Activated naive CD8-positive, alpha-beta T cell treated with anti-CD3 and anti-CD28 coated beads for 36 hours (primary cell): ENCODE data around the gene TMEM11. TPM values are rescaled to one million over a fixed set of nuclear protein-coding genes. Genes with fewer than 3 reads are reported as not detected.

ENCODE experiments used
- total RNA-seq, 2 experiments: library from RNA; stranded (reverse); gene quantifications; one replicate each; pipeline ENCODE4 v1.2.3, GENCODE V29; 2021

Gene TMEM11
- total RNA-seq, 2 experiments from 2014 or later = 28.3 to 29.8 TPM

Other genes with a start within 250 kb of the TMEM11 start
- 100 to 1,000 TPM; 178 to 183 TPM for gene USP22, start 171.2 kb downstream of the TMEM11 start, total RNA-seq
- gene DHRS7B, start 87.2 kb downstream of the TMEM11 start, total RNA-seq = 10 to 100 TPM; 19.2 to 20.3 TPM
- gene NATD1, start 39.2 kb upstream of the TMEM11 start, total RNA-seq = 1 to 10 TPM in 1 of 2 experiments, under 1 TPM in 1; 0.90 to 1.1 TPM
- 100 to 1,000 TPM; 136 to 139 TPM for gene MAP2K3, start 70.5 kb upstream of the TMEM11 start, total RNA-seq
- gene KCNJ12, start 162.2 kb upstream of the TMEM11 start, total RNA-seq = not detected